GM12892 (cell line): ENCODE measurements around the gene DTNB.

Experiments
- POLR2A ChIP-seq: IDR thresholded peaks from 2 replicates; pipeline ENCODE4 v1.6.1; 2011; ENCODE audit warnings: low read depth, low read length, control low read depth
- POLR2AphosphoS5 ChIP-seq: IDR thresholded peaks from 2 replicates; pipeline ENCODE4 v1.6.1; 2011; ENCODE audit warnings: low read depth, low read length, control low read depth
- TAF1 ChIP-seq: IDR thresholded peaks from 2 replicates; pipeline ENCODE4 v1.6.1; 2011; ENCODE audit warnings: low read depth, mild to moderate bottlenecking, control low read depth, low read length, borderline replicate concordance

GRCh38 chr2:25335204-25335603 is 338.2 kb downstream of the DTNB start:
- no peak for TF ChIP-seq POLR2A
- TF ChIP-seq POLR2AphosphoS5 = no peak
- TF ChIP-seq TAF1 = no peak
